ENCODE data around the gene THAP7.

DNA sequence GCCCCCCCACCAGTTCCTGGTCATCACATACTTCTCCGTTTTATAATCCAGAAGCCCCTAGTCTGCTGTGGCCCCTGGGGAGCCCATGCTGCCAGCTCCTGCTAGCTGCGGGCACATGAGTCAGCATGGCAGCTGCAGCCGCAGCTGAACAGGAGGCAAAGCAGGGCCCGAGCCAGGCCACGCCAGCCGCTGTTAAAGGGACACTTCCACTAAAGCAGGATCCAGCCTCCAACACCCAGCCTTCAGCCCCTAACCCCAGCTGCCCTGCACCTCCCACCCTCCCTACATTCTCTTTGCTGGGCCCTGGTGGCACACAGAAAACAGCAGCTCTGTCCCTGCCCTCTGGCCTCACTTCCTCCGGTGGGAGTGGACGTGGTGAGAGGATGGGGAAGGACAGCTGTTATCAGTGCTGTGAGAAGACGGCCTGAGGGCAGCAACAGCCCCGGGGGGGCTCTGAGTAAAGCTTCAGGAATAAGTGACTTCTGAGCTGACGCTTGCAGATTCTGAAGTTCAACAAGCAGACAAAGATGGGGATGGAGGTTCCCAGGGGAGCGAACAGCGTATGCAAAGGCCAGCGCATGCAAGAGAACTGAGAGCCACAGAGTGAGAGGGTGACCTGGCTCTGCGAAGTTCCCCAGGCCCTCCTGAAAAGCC lies 43.1 kb upstream of the THAP7 start:
- TF ChIP-seq POLR2AphosphoS5 (IDR thresholded peaks at IDR 0.05; ENCODE audit: low read depth, low read length), result no peak
- TF ChIP-seq, protein P1, sequence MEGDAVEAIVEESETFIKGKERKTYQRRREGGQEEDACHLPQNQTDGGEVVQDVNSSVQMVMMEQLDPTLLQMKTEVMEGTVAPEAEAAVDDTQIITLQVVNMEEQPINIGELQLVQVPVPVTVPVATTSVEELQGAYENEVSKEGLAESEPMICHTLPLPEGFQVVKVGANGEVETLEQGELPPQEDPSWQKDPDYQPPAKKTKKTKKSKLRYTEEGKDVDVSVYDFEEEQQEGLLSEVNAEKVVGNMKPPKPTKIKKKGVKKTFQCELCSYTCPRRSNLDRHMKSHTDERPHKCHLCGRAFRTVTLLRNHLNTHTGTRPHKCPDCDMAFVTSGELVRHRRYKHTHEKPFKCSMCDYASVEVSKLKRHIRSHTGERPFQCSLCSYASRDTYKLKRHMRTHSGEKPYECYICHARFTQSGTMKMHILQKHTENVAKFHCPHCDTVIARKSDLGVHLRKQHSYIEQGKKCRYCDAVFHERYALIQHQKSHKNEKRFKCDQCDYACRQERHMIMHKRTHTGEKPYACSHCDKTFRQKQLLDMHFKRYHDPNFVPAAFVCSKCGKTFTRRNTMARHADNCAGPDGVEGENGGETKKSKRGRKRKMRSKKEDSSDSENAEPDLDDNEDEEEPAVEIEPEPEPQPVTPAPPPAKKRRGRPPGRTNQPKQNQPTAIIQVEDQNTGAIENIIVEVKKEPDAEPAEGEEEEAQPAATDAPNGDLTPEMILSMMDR (IDR thresholded peaks at IDR 0.05), result no peak
- TF ChIP-seq, protein P2, sequence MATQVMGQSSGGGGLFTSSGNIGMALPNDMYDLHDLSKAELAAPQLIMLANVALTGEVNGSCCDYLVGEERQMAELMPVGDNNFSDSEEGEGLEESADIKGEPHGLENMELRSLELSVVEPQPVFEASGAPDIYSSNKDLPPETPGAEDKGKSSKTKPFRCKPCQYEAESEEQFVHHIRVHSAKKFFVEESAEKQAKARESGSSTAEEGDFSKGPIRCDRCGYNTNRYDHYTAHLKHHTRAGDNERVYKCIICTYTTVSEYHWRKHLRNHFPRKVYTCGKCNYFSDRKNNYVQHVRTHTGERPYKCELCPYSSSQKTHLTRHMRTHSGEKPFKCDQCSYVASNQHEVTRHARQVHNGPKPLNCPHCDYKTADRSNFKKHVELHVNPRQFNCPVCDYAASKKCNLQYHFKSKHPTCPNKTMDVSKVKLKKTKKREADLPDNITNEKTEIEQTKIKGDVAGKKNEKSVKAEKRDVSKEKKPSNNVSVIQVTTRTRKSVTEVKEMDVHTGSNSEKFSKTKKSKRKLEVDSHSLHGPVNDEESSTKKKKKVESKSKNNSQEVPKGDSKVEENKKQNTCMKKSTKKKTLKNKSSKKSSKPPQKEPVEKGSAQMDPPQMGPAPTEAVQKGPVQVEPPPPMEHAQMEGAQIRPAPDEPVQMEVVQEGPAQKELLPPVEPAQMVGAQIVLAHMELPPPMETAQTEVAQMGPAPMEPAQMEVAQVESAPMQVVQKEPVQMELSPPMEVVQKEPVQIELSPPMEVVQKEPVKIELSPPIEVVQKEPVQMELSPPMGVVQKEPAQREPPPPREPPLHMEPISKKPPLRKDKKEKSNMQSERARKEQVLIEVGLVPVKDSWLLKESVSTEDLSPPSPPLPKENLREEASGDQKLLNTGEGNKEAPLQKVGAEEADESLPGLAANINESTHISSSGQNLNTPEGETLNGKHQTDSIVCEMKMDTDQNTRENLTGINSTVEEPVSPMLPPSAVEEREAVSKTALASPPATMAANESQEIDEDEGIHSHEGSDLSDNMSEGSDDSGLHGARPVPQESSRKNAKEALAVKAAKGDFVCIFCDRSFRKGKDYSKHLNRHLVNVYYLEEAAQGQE (IDR thresholded peaks at IDR 0.05; ENCODE audit: insufficient read depth in 1 of 2, low read depth in 2 of 2, low read length in 1 of 2), result no peak
- no peak for TF ChIP-seq TCF7L2 (IDR thresholded peaks at IDR 0.05; ENCODE audit: low read depth, low read length)
- no peak for TF ChIP-seq SIN3A (IDR thresholded peaks at IDR 0.05; ENCODE audit: borderline replicate concordance, insufficient read depth, low read depth, low read length)

Measured in Panc1 (cell line).